ENCODE results near the gene MAP1LC3A. TPM values are rescaled to one million over a fixed set of nuclear protein-coding genes. Genes with fewer than 3 reads are reported as not detected.

The MAP1LC3A gene
- total RNA-seq, 1 experiment from 2014 or later: 25.9 TPM

GRCh38 chr20:34540596-34541263 is 17.8 kb upstream of the MAP1LC3A start:
- Histone ChIP-seq H3K27ac (ENCODE audit: insufficient read length, low read depth, low read length) (no peak overlapping the region), H3K79me1 (ENCODE audit: insufficient read depth, low read depth, low read length, poor library complexity, severe bottlenecking) (no peaks in the 10 kb centered on the region), H3T11ph (ENCODE audit: low read length) (no peak overlapping the region), H2BK12ac (ENCODE audit: insufficient read length, low read depth, low read length) (no peak overlapping the region), H4K5ac (ENCODE audit: insufficient read length, low read depth, low read length) (no peak overlapping the region), H4K8ac (replicated peaks; ENCODE audit: insufficient read length, low read depth, low read length) (no peak overlapping the region), H3K4me1 (ENCODE audit: insufficient read depth, low read length) (no peaks in the 10 kb centered on the region), H3K4me2 (ENCODE audit: insufficient read depth, insufficient read length, low read length) (no peak overlapping the region), H3K27me3 (ENCODE audit: insufficient read depth, low read length) (no peaks in the 10 kb centered on the region; the same call in 1 of the 2 replicates), H3K18ac (ENCODE audit: insufficient read length, low read depth, low read length) (no peak overlapping the region), H2AK5ac (ENCODE audit: insufficient read length, low read length) (no peak overlapping the region), H3K23ac (ENCODE audit: insufficient read length, low read depth, low read length) (no peak overlapping the region), H2AFZ (ENCODE audit: low read length) (no peak overlapping the region), H4K91ac (ENCODE audit: insufficient read length, low read depth, low read length) (no peak overlapping the region), H2BK20ac (ENCODE audit: low read depth, low read length, poor library complexity, severe bottlenecking) (no peak overlapping the region), H2BK15ac (ENCODE audit: low read depth, low read length) (no peak overlapping the region), H2BK120ac (ENCODE audit: low read depth, low read length, poor library complexity, severe bottlenecking) (no peak overlapping the region), H3K14ac (ENCODE audit: insufficient read depth, low read length) (no peak overlapping the region), H3K23me2 (ENCODE audit: insufficient read length, low read depth, low read length, poor library complexity, severe bottlenecking) (peaks cover 3% of the 10 kb centered on the region), H3K79me2 (ENCODE audit: insufficient read depth, low read length) (no peaks in the 10 kb centered on the region), H3K4ac (ENCODE audit: low read depth, low read length) (no peak overlapping the region), H2BK5ac (ENCODE audit: insufficient read length, low read length) (no peak overlapping the region), H3K9me3 (ENCODE audit: control insufficient read depth, low read depth, low read length) (no peaks in the 10 kb centered on the region), H4K20me1 (ENCODE audit: control insufficient read depth, insufficient read depth, insufficient read length) (no peaks in the 10 kb centered on the region), H3K9ac (ENCODE audit: extremely low read depth, insufficient read length, low read length) (no peak overlapping the region), H3K56ac (ENCODE audit: insufficient read length, low read depth, low read length) (no peak overlapping the region)
- peaks cover 0 to 1% of the 10 kb centered on the region in 2 experiments; a peak in 1 of 5 replicates for H3K9me3 Mint-ChIP-seq
- peaks cover 21 to 55% (median 34%) of the 10 kb centered on the region in 3 experiments; a peak in 6 of 7 replicates for H3K36me3 Mint-ChIP-seq (ENCODE audit: insufficient read depth in 1 of 3, low read depth in 3 of 3)
- no peak overlapping the region for H3K4me3 Mint-ChIP-seq
- peaks cover 12% of the 10 kb centered on the region in 2 experiments for H3K4me1 Mint-ChIP-seq
- DNase-seq: no peak
- no peak for TF ChIP-seq CTCF (conservative IDR thresholded peaks at IDR 0.05)
- peaks cover 8% of the 10 kb centered on the region for H3K27me3 Mint-ChIP-seq (ENCODE audit: low read depth)
- WGBS (ENCODE audit: extremely low coverage, insufficient read length, low lambda C conversion rate): no CpG with 5 or more reads among the region's 15 CpGs
- H3K27ac Mint-ChIP-seq: no peak overlapping the region
